Upper lobe of left lung (tissue), 6 donors: Measurements from ENCODE around the gene MYO1E. TPM values are rescaled to one million over a fixed set of nuclear protein-coding genes. Genes with fewer than 3 reads are reported as not detected.

Experiments
- ATAC-seq, 2 donors: fragments of 200-7000 bp; cut with Tn5 transposase; one replicate each; pipeline ENCODE4 v1.9.1; 2022; ENCODE audit warnings: mild to moderate bottlenecking in 2 of 2, moderate library complexity in 2 of 2; ENCODE audit not compliant: low FRiP score in 2 of 2
- DNase-seq, 2 donors: peaks; one replicate each; pipeline ENCODE4 v3.0.0-alpha.2; 2019 to 2020
- H3K27ac ChIP-seq, 4 donors: fragments of 200-600 bp; sonication (generic); one replicate each; pipeline ENCODE4 v1.5.1; 2016 to 2019
- H3K27me3 ChIP-seq, 4 donors: fragments of 200-600 bp; sonication (generic); one replicate each; pipeline ENCODE4 v1.5.1; 2017 to 2019
- H3K36me3 ChIP-seq, 4 donors: fragments of 200-600 bp; sonication (generic); one replicate each; pipeline ENCODE4 v1.5.1; 2016 to 2019
- H3K4me1 ChIP-seq, 4 donors: fragments of 200-600 bp; sonication (generic); one replicate each; pipeline ENCODE4 v1.5.1; 2018 to 2019
- H3K4me3 ChIP-seq, 4 donors: fragments of 200-600 bp; sonication (generic); one replicate each; pipeline ENCODE4 v1.5.1; 2017 to 2019; ENCODE audit warnings: mild to moderate bottlenecking in 2 of 4, moderate library complexity in 1 of 4
- H3K9me3 ChIP-seq, 4 donors: fragments of 200-600 bp; sonication (generic); one replicate each; pipeline ENCODE4 v1.5.1; 2018 to 2019
- CTCF ChIP-seq, 6 experiments: fragments of 450-650 bp in 4 of 6; fragments of 200-600 bp in 2 of 6; sonication (generic) in 2 of 6; IDR thresholded peaks; one replicate each; pipeline ENCODE4 v1.5.1; 2016 to 2019; ENCODE audit warnings: antibody characterized with exemption in 6 of 6
- EP300 ChIP-seq, 4 donors: sonication (generic); formaldehyde crosslinking; IDR thresholded peaks; one replicate each; pipeline ENCODE4 v1.5.1; 2017; ENCODE audit warnings: antibody characterized with exemption in 4 of 4, control low read depth in 2 of 4
- POLR2A ChIP-seq, 4 donors: fragments of 450-650 bp; IDR thresholded peaks; one replicate each; pipeline ENCODE4 v1.5.1; 2016 to 2017; ENCODE audit warnings: antibody characterized with exemption in 4 of 4, mild to moderate bottlenecking in 2 of 4
- POLR2AphosphoS5 ChIP-seq, 2 donors: sonication (generic); formaldehyde crosslinking; IDR thresholded peaks; one replicate each; pipeline ENCODE4 v1.5.1; 2017; ENCODE audit warnings: antibody characterized with exemption in 2 of 2
- WGBS, 2 donors: methylation state at CpG; one replicate each; pipeline ENCODE4 v1.1.5; 2017 to 2018; 5-methylcytosine and 5-hydroxymethylcytosine counted together
- total RNA-seq, 6 donors: library from RNA; depleted of rRNA in 4 of 6; stranded (reverse); fragments of >200 nt in 4 of 6; gene quantifications; one replicate each; pipeline versions ENCODE4 v1.1.0 to v1.2.1, GENCODE V29; 2016 to 2021
- donor health status: DM: no; HTN: no; CAD: no; lungs with moderate emphysema.
- donor health status: DM: no; HTN: yes; CAD: no; lungs with severe emphysema.

The MYO1E gene
- total RNA-seq, 6 donors from 2014 or later: 39.7 to 161 (median 71.9) TPM

- DNase-seq (no peak), ATAC-seq (no peak)
- peaks cover 0 to 5% (median 0%) of the 10 kb centered on the region in 4 donors for H3K36me3 ChIP-seq
- 96 to 98% methylated on average over 7 of the region's 7 CpGs for WGBS, 2 donors
- no peaks in the 10 kb centered on the region for H3K4me1 ChIP-seq
- H3K4me3 ChIP-seq: no peak overlapping the region
- H3K27me3 ChIP-seq: no peaks in the 10 kb centered on the region
- H3K9me3 ChIP-seq: no peaks in the 10 kb centered on the region
- TF ChIP-seq CTCF (IDR thresholded peaks at IDR 0.05) (no peak), EP300 (IDR thresholded peaks at IDR 0.05) (no peak), POLR2AphosphoS5 (IDR thresholded peaks at IDR 0.05) (no peak), POLR2A (IDR thresholded peaks at IDR 0.05) (no peak)
- no peak overlapping the region for H3K27ac ChIP-seq
Observed at GRCh38 chr15:59262316-59262715, 110.4 kb downstream of the MYO1E start.

GRCh38 chr15:59260090-59260489 lies 112.6 kb downstream of the MYO1E start:
- Histone ChIP-seq H3K36me3 (peaks cover 0 to 12% (median 0%) of the 10 kb centered on the region in 4 donors), H3K27me3 (no peaks in the 10 kb centered on the region), H3K4me1 (no peaks in the 10 kb centered on the region), H3K27ac (no peak overlapping the region), H3K9me3 (no peaks in the 10 kb centered on the region), H3K4me3 (no peak overlapping the region)
- TF ChIP-seq POLR2AphosphoS5 (IDR thresholded peaks at IDR 0.05): no peak
- TF ChIP-seq CTCF (IDR thresholded peaks at IDR 0.05): no peak
- TF ChIP-seq EP300 (IDR thresholded peaks at IDR 0.05): no peak
- no peak for TF ChIP-seq POLR2A (IDR thresholded peaks at IDR 0.05)
- ATAC-seq: peak in 1 of 2 donors; percentile 30
- 90 to 96% methylated on average over 6 of the region's 6 CpGs for WGBS, 2 donors
- DNase-seq: no peak

GRCh38 chr15:59259137-59259943 lies 113.3 kb downstream of the MYO1E start:
- H3K4me1 ChIP-seq: no peaks in the 10 kb centered on the region
- no peaks in the 10 kb centered on the region for H3K27me3 ChIP-seq
- WGBS, 2 donors: 90 to 95% methylated on average over 5 of the region's 5 CpGs
- TF ChIP-seq CTCF (IDR thresholded peaks at IDR 0.05) (no peak), POLR2AphosphoS5 (IDR thresholded peaks at IDR 0.05) (no peak), POLR2A (IDR thresholded peaks at IDR 0.05) (no peak), EP300 (IDR thresholded peaks at IDR 0.05) (no peak)
- H3K36me3 ChIP-seq: peaks cover 0 to 12% (median 0%) of the 10 kb centered on the region in 4 donors
- no peak overlapping the region for H3K4me3 ChIP-seq
- H3K27ac ChIP-seq: no peak overlapping the region
- ATAC-seq: no peak
- H3K9me3 ChIP-seq: no peaks in the 10 kb centered on the region
- DNase-seq: no peak

GRCh38 chr15:59258317-59258716 lies 114.4 kb downstream of the MYO1E start:
- no peak for DNase-seq
- peaks cover 0 to 12% (median 0%) of the 10 kb centered on the region in 4 donors for H3K36me3 ChIP-seq
- 69 to 74% methylated on average over 4 of the region's 4 CpGs for WGBS, 2 donors
- TF ChIP-seq CTCF (IDR thresholded peaks at IDR 0.05) (no peak), POLR2AphosphoS5 (IDR thresholded peaks at IDR 0.05) (no peak), EP300 (IDR thresholded peaks at IDR 0.05) (no peak), POLR2A (IDR thresholded peaks at IDR 0.05) (no peak)
- no peak for ATAC-seq
- H3K4me3 ChIP-seq: no peak overlapping the region
- no peaks in the 10 kb centered on the region for H3K27me3 ChIP-seq
- H3K4me1 ChIP-seq: no peaks in the 10 kb centered on the region
- no peak overlapping the region for H3K27ac ChIP-seq
- no peaks in the 10 kb centered on the region for H3K9me3 ChIP-seq

GRCh38 chr15:59257140-59257539 lies 115.5 kb downstream of the MYO1E start:
- Histone ChIP-seq H3K9me3 (no peaks in the 10 kb centered on the region), H3K27me3 (no peaks in the 10 kb centered on the region), H3K27ac (no peak overlapping the region), H3K36me3 (peaks cover 0 to 12% (median 0%) of the 10 kb centered on the region in 4 donors), H3K4me1 (no peaks in the 10 kb centered on the region), H3K4me3 (no peak overlapping the region)
- TF ChIP-seq POLR2AphosphoS5 (IDR thresholded peaks at IDR 0.05): no peak
- TF ChIP-seq POLR2A (IDR thresholded peaks at IDR 0.05): no peak
- no peak for TF ChIP-seq CTCF (IDR thresholded peaks at IDR 0.05)
- TF ChIP-seq EP300 (IDR thresholded peaks at IDR 0.05): no peak
- WGBS, 2 donors: 68 to 74% methylated on average over 4 of the region's 4 CpGs
- DNase-seq: no peak
- no peak for ATAC-seq
